ENCODE results near the gene SMCO4.

The SMCO4 gene

DNA sequence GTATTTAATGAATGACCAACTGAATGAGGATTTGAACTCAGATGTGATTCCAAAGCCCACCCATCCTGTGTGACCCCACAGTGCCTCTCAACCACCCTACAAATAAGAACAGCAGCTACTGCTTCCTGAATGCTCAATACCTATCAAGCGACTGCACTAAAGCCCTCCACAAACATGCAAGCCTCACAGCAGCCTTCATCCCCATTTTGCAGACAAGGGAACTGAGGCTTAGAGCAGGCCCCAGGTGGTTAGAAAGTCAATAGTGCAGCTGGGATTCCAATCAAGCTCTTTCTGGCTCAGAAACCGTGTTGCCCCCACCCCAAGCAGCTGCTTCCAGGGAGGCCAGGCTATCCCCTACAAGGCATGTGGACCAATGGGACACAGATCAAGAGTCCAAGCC, 57.2 kb downstream of the SMCO4 start:
- TF ChIP-seq, protein P1, sequence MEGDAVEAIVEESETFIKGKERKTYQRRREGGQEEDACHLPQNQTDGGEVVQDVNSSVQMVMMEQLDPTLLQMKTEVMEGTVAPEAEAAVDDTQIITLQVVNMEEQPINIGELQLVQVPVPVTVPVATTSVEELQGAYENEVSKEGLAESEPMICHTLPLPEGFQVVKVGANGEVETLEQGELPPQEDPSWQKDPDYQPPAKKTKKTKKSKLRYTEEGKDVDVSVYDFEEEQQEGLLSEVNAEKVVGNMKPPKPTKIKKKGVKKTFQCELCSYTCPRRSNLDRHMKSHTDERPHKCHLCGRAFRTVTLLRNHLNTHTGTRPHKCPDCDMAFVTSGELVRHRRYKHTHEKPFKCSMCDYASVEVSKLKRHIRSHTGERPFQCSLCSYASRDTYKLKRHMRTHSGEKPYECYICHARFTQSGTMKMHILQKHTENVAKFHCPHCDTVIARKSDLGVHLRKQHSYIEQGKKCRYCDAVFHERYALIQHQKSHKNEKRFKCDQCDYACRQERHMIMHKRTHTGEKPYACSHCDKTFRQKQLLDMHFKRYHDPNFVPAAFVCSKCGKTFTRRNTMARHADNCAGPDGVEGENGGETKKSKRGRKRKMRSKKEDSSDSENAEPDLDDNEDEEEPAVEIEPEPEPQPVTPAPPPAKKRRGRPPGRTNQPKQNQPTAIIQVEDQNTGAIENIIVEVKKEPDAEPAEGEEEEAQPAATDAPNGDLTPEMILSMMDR (IDR thresholded peaks at IDR 0.05; ENCODE audit: insufficient read depth, missing control alignments), result no peak
- no peak for DNase-seq (ENCODE audit: insufficient read length, low spot score)
- FAIRE-seq, result no peak

DNA sequence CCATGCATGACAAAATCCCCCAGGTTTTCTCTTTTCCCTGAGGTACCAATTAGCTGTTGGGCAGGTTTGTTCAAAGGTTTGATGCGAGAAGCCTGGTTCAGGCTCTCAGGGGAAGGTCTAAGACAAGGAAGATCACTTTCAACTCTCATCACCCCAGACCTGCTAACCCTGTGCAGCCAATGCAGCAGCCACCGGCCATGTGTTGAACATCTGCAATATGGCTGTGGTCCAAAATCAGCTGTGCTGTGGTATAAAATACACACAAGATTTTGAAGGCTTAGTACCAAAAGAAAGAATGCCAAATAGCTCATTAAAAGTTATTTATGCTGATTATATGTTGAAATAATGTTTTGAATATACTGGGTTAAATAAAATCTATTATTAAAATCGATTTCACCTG, 58.5 kb downstream of the SMCO4 start:
- DNase-seq (ENCODE audit: insufficient read length, low spot score) (no peak), FAIRE-seq (no peak)
- TF ChIP-seq, protein P1 (IDR thresholded peaks at IDR 0.05; ENCODE audit: insufficient read depth, missing control alignments), result no peak

DNA sequence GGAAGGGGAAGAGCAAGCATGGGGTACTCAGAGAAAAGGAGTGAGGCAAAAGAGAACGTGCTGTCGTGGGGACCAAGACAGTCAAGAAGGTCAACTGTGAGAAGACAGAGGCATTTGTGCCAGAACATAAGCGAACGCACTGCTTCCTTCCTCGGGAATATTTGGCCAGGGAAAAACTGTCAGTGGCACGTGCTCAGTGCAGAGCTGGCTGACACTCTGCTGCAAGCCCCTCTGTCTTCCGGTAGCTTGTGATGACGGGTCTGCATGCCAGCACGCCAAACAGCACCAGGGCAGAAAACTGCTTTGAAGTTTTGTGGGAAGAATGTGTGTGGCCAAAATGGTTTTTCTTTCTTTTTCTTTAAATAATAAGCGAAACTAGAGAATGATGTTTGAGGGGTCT, 60.6 kb downstream of the SMCO4 start:
- no peak for DNase-seq (ENCODE audit: insufficient read length, low spot score)
- TF ChIP-seq, protein P1 (IDR thresholded peaks at IDR 0.05; ENCODE audit: insufficient read depth, missing control alignments), result no peak
- FAIRE-seq, result no peak

DNA sequence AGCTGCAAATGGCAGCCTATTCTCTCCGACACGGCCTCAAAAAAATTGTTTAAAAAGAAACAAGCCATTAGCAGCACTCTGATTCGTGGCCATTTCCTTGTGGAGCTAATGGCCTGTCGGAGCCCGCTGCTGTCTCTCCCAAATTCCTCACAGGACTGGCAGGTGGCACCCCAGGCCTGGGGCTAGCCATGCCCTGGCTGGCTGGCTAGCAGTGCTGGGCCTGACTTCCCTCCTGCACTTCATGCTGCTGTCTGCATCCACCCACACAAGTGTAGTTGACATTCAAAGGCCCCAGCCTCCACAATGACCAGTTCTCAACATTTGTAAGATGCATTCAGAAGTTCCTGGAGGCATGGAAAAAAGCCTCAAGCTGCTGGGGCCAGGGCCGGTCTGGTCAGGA, 61.5 kb downstream of the SMCO4 start:
- FAIRE-seq (no peak), DNase-seq (ENCODE audit: insufficient read length, low spot score) (no peak)
- TF ChIP-seq, protein P1 (IDR thresholded peaks at IDR 0.05; ENCODE audit: insufficient read depth, missing control alignments), result no peak

DNA sequence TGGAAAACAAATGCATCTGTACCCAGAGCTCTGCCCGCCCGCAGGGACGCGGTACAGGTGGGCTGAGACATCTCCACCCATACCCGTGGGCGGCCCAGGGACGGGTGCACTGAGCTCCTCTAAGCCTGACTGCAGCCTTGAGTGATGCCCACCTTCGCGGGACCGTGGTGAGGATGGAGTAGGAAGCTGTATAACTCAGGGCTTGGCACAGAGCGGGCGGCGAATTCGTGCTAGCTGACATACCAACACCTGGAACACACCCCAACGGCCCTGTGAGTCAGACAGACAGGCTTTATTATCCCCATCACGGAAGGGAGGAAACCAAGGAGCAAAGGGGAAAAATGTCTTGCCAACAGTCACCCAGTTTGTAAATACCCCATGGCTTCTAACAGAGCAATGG, 61.9 kb downstream of the SMCO4 start:
- no peak for FAIRE-seq
- TF ChIP-seq, protein P1 (IDR thresholded peaks at IDR 0.05; ENCODE audit: insufficient read depth, missing control alignments), result no peak
- no peak for DNase-seq (ENCODE audit: insufficient read length, low spot score)

DNA sequence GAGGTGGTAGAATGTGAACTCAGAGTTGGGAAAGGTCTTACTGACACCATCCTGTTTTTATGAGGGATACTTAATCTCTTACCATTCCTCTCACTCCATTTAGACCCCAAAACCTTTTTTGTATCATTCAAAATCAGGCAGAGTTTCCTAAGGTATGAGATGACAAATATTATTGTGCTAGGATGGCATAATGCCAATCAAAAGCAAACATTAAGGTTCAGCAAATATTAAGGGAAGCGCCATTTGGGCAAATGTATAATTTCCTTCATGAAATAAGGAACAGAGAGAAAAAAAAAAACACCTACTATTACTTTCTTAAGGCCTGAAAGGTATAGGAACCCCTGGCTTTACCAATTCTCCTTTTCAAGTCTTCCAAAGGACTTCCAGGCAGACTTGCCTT, 62.4 kb downstream of the SMCO4 start:
- no peak for DNase-seq (ENCODE audit: insufficient read length, low spot score)
- FAIRE-seq, result no peak
- TF ChIP-seq, protein P1 (IDR thresholded peaks at IDR 0.05; ENCODE audit: insufficient read depth, missing control alignments), result no peak

DNA sequence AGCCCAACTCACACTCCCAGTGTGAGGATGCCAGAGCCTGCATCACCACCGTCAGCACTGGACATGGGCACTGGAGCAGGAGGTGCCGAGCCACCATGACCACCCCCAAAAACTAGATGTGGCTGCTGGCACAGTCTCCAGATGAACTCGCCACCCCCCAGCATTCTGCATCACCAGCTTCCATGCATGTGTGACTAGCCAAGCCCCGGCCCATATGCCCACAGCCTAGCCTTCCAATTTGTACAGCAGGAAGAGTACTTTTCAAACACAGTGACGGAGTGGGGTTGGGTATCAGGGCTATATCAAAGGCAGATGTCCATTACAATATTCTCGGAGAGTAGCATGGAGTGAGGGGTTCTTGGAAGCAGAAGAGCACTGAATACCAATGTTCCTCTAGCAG, 62.9 kb downstream of the SMCO4 start:
- TF ChIP-seq, protein P1 (IDR thresholded peaks at IDR 0.05; ENCODE audit: insufficient read depth, missing control alignments), result no peak
- FAIRE-seq, result no peak
- DNase-seq (ENCODE audit: insufficient read length, low spot score), result no peak
